Epithelial cell of esophagus (primary cell): ENCODE measurements around the gene TOM1L2.

Source experiments
- DNase-seq: peaks from one replicate; pipeline ENCODE4 v3.0.0; 2010; ENCODE audit warnings: low read depth
- H3K4me3 ChIP-seq: 2 replicates; pipeline ENCODE4 v1.5.1; 2011; ENCODE audit warnings: mild to moderate bottlenecking, low read length, control low read depth
- TF ChIP-seq, protein P1 (sequence below): IDR thresholded peaks from 2 replicates; pipeline ENCODE4 v1.5.1; 2011; ENCODE audit warnings: low read depth, mild to moderate bottlenecking, low read length, control low read depth, inconsistent platforms; ENCODE audit not compliant: insufficient read depth; ENCODE audit errors: missing control alignments

Gene TOM1L2

DNA sequence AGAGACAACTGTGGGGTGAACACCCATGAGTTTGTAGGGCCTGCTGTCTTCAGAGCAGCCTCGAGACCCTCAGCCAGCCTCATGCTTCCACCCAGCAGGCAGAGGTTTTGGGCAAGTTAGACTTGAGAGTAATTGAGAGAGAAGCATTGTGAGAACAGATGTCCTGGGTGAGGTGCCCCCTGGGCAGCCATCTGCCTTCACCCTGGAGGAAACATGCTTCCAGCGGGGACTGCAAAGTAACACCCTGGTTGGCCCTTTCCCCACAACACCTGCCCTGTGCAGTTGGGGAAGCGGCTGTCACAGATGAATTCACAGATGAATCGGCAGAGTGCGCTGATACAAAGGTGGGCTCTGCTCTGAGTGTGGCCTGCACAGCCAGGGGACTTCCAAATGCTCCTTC, 43.4 kb upstream of the TOM1L2 start:
- no peak for DNase-seq
- no peak overlapping the region for H3K4me3 ChIP-seq
- TF ChIP-seq, protein P1, sequence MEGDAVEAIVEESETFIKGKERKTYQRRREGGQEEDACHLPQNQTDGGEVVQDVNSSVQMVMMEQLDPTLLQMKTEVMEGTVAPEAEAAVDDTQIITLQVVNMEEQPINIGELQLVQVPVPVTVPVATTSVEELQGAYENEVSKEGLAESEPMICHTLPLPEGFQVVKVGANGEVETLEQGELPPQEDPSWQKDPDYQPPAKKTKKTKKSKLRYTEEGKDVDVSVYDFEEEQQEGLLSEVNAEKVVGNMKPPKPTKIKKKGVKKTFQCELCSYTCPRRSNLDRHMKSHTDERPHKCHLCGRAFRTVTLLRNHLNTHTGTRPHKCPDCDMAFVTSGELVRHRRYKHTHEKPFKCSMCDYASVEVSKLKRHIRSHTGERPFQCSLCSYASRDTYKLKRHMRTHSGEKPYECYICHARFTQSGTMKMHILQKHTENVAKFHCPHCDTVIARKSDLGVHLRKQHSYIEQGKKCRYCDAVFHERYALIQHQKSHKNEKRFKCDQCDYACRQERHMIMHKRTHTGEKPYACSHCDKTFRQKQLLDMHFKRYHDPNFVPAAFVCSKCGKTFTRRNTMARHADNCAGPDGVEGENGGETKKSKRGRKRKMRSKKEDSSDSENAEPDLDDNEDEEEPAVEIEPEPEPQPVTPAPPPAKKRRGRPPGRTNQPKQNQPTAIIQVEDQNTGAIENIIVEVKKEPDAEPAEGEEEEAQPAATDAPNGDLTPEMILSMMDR = no peak

DNA sequence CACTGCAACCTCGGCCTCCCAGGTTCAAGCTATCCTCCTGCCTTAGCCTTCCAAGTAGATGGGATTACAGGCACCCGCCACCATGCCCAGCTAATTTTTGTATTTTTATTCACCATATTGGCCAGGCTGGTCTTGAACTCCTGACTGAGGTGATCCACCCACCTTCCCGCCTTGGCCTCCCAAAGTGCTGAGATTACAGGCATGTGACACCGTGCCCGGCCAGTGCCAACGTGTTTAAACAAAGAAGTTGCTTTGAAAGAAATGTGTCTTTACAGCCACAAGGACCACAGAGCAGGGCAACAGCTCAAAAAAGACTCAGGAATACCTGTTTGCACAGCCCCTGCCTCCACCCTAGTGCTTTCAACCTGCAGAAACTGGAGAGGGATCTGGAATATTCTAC, 41.8 kb upstream of the TOM1L2 start:
- H3K4me3 ChIP-seq = no peak overlapping the region
- TF ChIP-seq, protein P1 = no peak
- DNase-seq = no peak

DNA sequence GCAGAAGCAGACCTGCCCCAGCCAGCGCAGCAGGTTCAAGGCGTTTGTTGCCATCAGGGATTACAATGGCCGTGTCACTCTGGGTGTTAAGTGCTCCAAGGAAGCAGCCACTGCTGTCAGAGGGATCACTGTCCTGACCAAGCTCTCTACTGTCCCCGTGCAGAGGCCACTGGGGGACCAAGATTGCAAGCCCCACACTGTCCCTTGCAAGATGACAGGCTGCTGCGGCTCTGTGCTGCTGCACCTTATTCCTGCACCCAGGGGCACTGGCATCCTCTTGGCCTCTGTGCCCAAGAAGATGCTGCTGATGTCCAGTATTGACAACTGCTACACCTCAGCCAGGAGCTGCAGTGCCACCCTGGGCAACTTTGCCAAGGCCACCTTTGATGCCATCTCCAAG, 39.1 kb upstream of the TOM1L2 start:
- TF ChIP-seq, protein P1 = no peak
- no peak overlapping the region for H3K4me3 ChIP-seq
- DNase-seq = no peak

DNA sequence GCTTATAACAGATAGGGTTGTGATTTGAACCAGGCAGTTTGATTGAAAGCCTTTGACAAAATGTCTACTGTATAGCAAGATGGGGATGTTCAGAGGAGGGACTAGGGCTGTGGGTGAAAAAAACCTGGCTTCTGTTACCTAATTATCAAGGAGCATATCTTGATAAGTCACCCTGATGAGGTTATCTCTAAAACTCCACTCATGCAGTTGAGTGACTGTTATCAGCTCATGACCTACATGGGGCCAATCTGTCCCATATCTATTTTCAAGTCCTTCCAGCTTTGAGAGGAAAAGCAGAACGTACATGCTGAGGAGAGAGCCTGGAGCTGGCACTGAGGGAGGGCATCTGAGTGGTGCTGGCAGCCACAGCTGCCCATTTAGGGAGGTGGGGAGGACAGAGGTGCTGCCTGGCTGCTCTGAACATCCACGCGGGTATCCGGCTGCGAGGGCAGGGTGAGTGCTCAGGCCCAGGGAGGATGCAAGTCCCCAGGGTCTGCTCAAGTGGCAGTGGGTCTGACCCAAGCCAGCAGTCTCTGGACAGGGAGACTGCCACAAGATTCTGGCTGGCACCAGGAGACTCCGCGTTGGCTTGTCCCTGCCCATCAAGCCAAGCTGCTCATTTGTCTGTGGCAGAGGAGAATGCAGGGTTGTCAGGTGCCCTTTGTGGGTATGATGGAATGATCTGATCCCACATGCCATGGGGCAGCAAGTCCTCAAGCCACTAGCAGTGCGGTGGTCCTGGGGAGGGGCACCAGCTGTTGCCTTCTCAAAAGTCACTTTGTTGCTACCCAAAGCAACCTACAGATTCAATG, 37.6 kb upstream of the TOM1L2 start:
- no peak overlapping the region for H3K4me3 ChIP-seq
- TF ChIP-seq, protein P1 = no peak
- no peak for DNase-seq

DNA sequence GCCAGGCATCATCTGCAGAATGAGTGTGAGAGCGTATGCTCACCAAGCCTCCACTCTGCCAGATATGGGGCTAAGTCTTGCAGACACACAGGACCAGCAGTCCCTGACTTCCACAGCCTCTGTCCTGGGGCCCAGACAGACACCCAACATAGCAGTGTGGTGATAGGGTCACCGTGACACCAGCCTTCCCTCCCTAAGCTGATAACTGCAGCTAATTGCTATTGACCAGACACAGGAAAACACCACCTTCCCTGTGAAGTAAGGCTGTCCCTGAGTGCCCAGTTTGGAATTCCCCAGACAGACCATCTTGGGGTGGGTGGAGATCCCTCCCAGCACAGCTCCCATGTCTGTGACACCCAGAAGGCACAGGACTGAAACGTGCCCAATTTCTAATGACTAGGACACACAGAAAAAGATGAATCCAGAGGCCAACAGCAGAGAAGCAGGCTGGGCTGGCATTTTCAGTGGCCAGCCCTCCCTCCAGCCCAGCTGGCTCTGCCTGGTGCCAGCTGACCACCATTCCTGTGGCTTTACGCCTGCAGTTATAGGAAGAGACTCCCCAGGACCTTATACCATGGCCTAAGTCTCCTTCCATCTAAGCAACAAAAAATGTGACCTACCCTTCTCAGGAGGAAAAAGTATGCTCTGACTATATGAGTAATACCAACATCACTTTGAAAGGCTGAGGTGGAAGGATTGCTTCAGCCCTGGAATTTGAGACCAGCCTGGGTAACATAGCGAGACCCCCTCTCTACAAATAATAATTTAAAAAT, 36.5 kb upstream of the TOM1L2 start:
- TF ChIP-seq, protein P1 = no peak
- peak; percentile 75 for DNase-seq
- no peak overlapping the region for H3K4me3 ChIP-seq

DNA sequence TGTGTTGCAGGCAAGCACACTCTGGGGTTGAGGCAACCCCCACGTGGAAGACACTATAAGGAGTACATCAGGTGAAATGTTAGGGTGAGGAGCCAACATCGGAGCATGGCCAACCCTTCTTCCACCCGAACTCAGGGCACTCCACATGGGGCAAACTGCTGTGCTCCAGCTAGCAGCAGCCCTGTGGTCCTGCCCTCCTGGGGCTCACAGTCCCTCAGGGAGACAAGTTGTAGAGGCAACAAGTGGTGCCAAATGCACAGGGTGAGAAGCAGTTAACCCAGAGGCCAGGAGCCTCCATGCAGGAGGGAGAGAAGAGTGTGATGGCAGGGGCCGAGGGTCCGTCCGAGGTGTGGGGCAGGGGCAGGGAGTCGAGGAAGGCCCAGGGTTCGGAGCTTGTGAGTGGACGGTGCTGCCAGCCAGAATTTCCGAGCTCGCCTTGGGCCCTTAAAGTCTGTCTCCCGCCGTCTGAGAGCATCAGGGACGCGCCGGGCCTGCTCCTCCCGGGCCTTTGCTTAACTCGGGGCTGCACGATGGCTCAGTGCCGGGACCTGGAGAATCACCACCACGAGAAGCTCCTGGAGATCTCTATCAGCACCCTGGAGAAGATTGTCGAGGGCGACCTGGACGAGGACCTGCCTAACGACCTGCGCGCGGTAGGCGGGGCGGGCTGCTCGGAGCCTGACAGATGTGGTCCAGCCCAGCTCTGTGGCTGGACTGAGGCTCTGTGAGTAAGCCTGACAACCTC, 34.5 kb upstream of the TOM1L2 start:
- TF ChIP-seq, protein P1 = no peak
- no peak for DNase-seq
- H3K4me3 ChIP-seq = no peak overlapping the region
